Measurements from ENCODE around the gene GNAO1. TPM values are rescaled to one million over a fixed set of nuclear protein-coding genes. Genes with fewer than 3 reads are reported as not detected.

GNAO1 gene
- total and polyA plus RNA-seq, 2 of the 13 experiments (the other 11 are each of a cell fraction or from before 2014, with no cell fraction given) = not detected

DNA sequence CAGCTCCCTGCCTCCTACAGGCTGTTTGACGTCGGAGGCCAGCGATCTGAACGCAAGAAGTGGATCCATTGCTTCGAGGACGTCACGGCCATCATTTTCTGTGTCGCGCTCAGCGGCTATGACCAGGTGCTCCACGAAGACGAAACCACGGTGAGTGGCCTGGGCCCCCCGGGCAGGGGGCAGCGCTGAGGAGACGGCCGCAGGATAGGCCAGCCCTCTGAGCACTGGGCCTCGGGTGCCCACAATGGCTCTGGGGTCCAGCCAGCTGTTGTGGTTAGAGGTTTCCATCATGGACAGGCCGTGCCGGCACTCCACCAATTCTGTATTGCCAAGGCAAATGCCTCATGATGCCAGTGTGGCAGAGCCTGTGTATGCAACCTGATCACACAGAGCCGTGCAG lies 145.4 kb downstream of the GNAO1 start:
- no peaks in the 10 kb centered on the region for H4K20me1 ChIP-seq (ENCODE audit: insufficient read depth, low read length)
- no TSS peak for BruUV-seq (replicated peaks)
- H2AFZ ChIP-seq (ENCODE audit: low read length) = no peak overlapping the region
- DNase-seq (ENCODE audit: low spot score) (no peak), FAIRE-seq (no peak), ATAC-seq (no peak)
- intact Hi-C loops (cut with micrococcal nuclease; ENCODE audit: unreplicated experiment) = no loop called here
- POLR2A ChIA-PET = no interaction called here
- no peaks in the 10 kb centered on the region for H3K4me1 ChIP-seq (ENCODE audit: insufficient read depth, low read length)
- no peak overlapping the region for H3K4me2 ChIP-seq (ENCODE audit: low read depth, low read length)
- TF ChIP-seq ZSCAN29 (CRISPR knock-in tag; conservative IDR thresholded peaks at IDR 0.05) (no peak), CREB1 (IDR thresholded peaks at IDR 0.05) (peak; percentile 38), CREB1 (CRISPR knock-in tag; IDR thresholded peaks at IDR 0.05) (no peak)
- H3K27me3 ChIP-seq (ENCODE audit: control insufficient read depth in 1 of 2, insufficient read depth in 2 of 2, low read length in 2 of 2) = peaks cover 6 to 71% of the 10 kb centered on the region in 2 experiments; a peak in 4 of 5 replicates
- H3K9ac ChIP-seq (ENCODE audit: insufficient read depth, low read depth, low read length) = no peak overlapping the region
- no peaks in the 10 kb centered on the region for H3K79me2 ChIP-seq (ENCODE audit: insufficient read depth, low read length)
- in situ Hi-C loops (cut with HindIII; ENCODE audit: extremely low pct_ligation_motif_present, low pct_unique_long_range_greater_than_20kb) = no loop called here
- H3K9me3 ChIP-seq (ENCODE audit: low read length) = no peaks in the 10 kb centered on the region
- no peaks in the 10 kb centered on the region for H3K36me3 ChIP-seq (replicated peaks in 1 of 2; ENCODE audit: control insufficient read depth in 1 of 2, insufficient read depth in 2 of 2, low read length in 2 of 2)
- no peak overlapping the region for H3K4me3 ChIP-seq (replicated peaks in 1 of 3; ENCODE audit: insufficient read depth in 1 of 3, low read depth in 2 of 3, low read length in 3 of 3)
- 65% methylated on average over 20 of the region's 21 CpGs for WGBS (ENCODE audit: low lambda C conversion rate)
- CTCF ChIA-PET (ENCODE audit: low intra/inter-chr PET ratio, low total read pairs) = no interaction called here
- H3K27ac ChIP-seq (ENCODE audit: extremely low read length, insufficient read depth, low read length) = no peak overlapping the region

DNA sequence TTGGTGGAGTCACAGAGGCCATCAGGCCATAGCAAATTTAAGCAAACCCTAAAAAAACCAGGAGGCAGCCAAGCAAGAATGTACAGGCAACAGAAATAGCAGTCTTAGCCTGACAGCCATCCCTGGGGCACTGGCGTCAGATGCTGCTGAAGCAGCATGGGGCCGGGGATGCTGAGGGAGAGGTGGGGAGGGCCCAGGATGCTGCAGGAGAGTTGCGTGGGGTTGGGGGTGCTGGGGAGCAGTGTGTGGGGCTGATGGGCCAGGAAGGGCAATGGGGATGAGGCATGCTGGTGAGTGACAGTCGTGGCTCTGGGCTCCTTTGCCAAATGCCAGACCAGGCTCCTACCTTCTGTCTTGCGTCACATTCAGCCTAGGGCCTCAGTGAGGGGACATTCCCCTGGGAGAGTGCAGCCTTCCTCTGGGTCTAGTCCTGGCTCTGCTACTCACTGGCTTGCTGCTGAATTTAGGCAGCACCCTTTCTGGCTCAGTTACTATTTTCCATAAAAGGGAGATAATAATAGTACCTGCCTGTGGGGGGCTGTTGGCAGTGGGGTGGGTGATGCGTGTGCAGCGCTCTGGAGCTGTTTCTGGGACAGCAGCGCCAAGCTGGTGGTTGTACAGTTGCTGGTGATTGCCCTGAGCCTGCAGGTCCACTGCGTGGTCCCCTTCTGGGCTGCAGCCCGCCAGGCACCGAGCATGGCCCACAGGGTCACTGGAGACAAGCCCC lies 146.0 kb downstream of the GNAO1 start:
- no peaks in the 10 kb centered on the region for H4K20me1 ChIP-seq (ENCODE audit: insufficient read depth, low read length)
- no peak overlapping the region for H2AFZ ChIP-seq (ENCODE audit: low read length)
- H3K27ac ChIP-seq (ENCODE audit: extremely low read length, insufficient read depth, low read length) = no peak overlapping the region
- intact Hi-C loops (cut with micrococcal nuclease; ENCODE audit: unreplicated experiment) = no loop called here
- no peak overlapping the region for H3K4me2 ChIP-seq (ENCODE audit: low read depth, low read length)
- in situ Hi-C loops (cut with HindIII; ENCODE audit: extremely low pct_ligation_motif_present, low pct_unique_long_range_greater_than_20kb) = no loop called here
- POLR2A ChIA-PET = no interaction called here
- no peaks in the 10 kb centered on the region for H3K9me3 ChIP-seq (ENCODE audit: low read length)
- BruUV-seq (replicated peaks) = no TSS peak
- H3K4me1 ChIP-seq (ENCODE audit: insufficient read depth, low read length) = no peaks in the 10 kb centered on the region
- H3K36me3 ChIP-seq (replicated peaks in 1 of 2; ENCODE audit: control insufficient read depth in 1 of 2, insufficient read depth in 2 of 2, low read length in 2 of 2) = no peaks in the 10 kb centered on the region
- DNase-seq (ENCODE audit: low spot score) (no peak), ATAC-seq (no peak), FAIRE-seq (no peak)
- H3K4me3 ChIP-seq (replicated peaks in 1 of 3; ENCODE audit: insufficient read depth in 1 of 3, low read depth in 2 of 3, low read length in 3 of 3) = no peak overlapping the region
- CTCF ChIA-PET (ENCODE audit: low intra/inter-chr PET ratio, low total read pairs) = no interaction called here
- peaks cover 9 to 75% of the 10 kb centered on the region in 2 experiments; a peak in 4 of 5 replicates for H3K27me3 ChIP-seq (ENCODE audit: control insufficient read depth in 1 of 2, insufficient read depth in 2 of 2, low read length in 2 of 2)
- WGBS (ENCODE audit: low lambda C conversion rate) = 60% methylated on average over 9 of the region's 11 CpGs
- H3K79me2 ChIP-seq (ENCODE audit: insufficient read depth, low read length) = no peaks in the 10 kb centered on the region
- TF ChIP-seq PATZ1 (CRISPR knock-in tag; IDR thresholded peaks at IDR 0.05) = no peak
- TF ChIP-seq ZNF44 (CRISPR knock-in tag; IDR thresholded peaks at IDR 0.05) = no peak
- no peak for TF ChIP-seq BCL6 (CRISPR knock-in tag; IDR thresholded peaks at IDR 0.05)
- TF ChIP-seq ZFP37 (CRISPR knock-in tag; IDR thresholded peaks at IDR 0.05; ENCODE audit: borderline replicate concordance) = no peak
- no peak for TF ChIP-seq NFKB2 (CRISPR knock-in tag; IDR thresholded peaks at IDR 0.05; ENCODE audit: borderline replicate concordance)
- TF ChIP-seq ZNF260 (CRISPR knock-in tag; IDR thresholded peaks at IDR 0.05; ENCODE audit: borderline replicate concordance, low read depth) = no peak
- TF ChIP-seq, protein P1, sequence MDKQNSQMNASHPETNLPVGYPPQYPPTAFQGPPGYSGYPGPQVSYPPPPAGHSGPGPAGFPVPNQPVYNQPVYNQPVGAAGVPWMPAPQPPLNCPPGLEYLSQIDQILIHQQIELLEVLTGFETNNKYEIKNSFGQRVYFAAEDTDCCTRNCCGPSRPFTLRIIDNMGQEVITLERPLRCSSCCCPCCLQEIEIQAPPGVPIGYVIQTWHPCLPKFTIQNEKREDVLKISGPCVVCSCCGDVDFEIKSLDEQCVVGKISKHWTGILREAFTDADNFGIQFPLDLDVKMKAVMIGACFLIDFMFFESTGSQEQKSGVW (CRISPR knock-in tag; IDR thresholded peaks at IDR 0.05; ENCODE audit: borderline replicate concordance) = no peak
- no peak overlapping the region for H3K9ac ChIP-seq (ENCODE audit: insufficient read depth, low read depth, low read length)

Data from HepG2 (cell line).